ENCODE measurements around the gene GUCY1B1.

The GUCY1B1 gene

GRCh38 chr4:155780775-155781174, 22.0 kb downstream of the GUCY1B1 start:
- Histone ChIP-seq H4K8ac (ENCODE audit: low read depth, low read length) (no peak overlapping the region), H2BK15ac (ENCODE audit: low read length) (no peak overlapping the region), H3K27ac (replicated peaks; ENCODE audit: low read length) (no peak overlapping the region), H3K4me1 (ENCODE audit: control insufficient read depth in 2 of 2, insufficient read depth in 1 of 2, low read depth in 1 of 2, low read length in 2 of 2) (no peaks in the 10 kb centered on the region), H2BK12ac (ENCODE audit: low read length) (no peak overlapping the region), H2AK5ac (ENCODE audit: low read depth, low read length) (no peak overlapping the region), H4K91ac (ENCODE audit: low read depth, low read length, poor library complexity) (no peak overlapping the region), H3K4ac (ENCODE audit: low read length) (no peak overlapping the region), H3K18ac (ENCODE audit: low read length) (no peak overlapping the region), H3K36me3 (replicated peaks in 1 of 2; ENCODE audit: control insufficient read depth in 2 of 2, insufficient read depth in 2 of 2, low read length in 2 of 2) (peaks cover 0 to 3% of the 10 kb centered on the region in 2 donors), H2BK120ac (ENCODE audit: low read depth, low read length) (no peak overlapping the region), H3K4me3 (ENCODE audit: low read length in 2 of 2) (no peak overlapping the region), H3K27me3 (ENCODE audit: control insufficient read depth in 3 of 3, insufficient read depth in 3 of 3, low read depth in 1 of 3, low read length in 3 of 3) (no peaks in the 10 kb centered on the region), H3K4me2 (ENCODE audit: insufficient read depth, low read length, poor library complexity, severe bottlenecking) (no peak overlapping the region), H3K9ac (ENCODE audit: low read depth, low read length, poor library complexity) (no peak overlapping the region), H3K14ac (ENCODE audit: low read length) (no peak overlapping the region), H3K23ac (ENCODE audit: low read depth, low read length, poor library complexity) (no peak overlapping the region), H2AFZ (ENCODE audit: low read length) (no peak overlapping the region), H2BK5ac (ENCODE audit: low read length) (no peak overlapping the region), H3K79me1 (ENCODE audit: low read depth, low read length) (no peaks in the 10 kb centered on the region), H3K9me3 (replicated peaks in 1 of 2; ENCODE audit: control insufficient read depth in 2 of 2, insufficient read depth in 1 of 2, low read depth in 1 of 2, low read length in 2 of 2) (no peaks in the 10 kb centered on the region)
- WGBS, 2 donors (ENCODE audit: extremely low coverage in 2 of 2, insufficient read length in 2 of 2, insufficient replicate concordance in 1 of 2) = no CpG with 5 or more reads among the region's 1 CpG
- DNase-seq (ENCODE audit: low spot score) = no peak

GRCh38 chr4:155781249-155781831, 22.5 kb downstream of the GUCY1B1 start:
- no peak for DNase-seq (ENCODE audit: low spot score)
- Histone ChIP-seq H2BK12ac (ENCODE audit: low read length) (no peak overlapping the region), H2AK5ac (ENCODE audit: low read depth, low read length) (no peak overlapping the region), H3K23ac (ENCODE audit: low read depth, low read length, poor library complexity) (no peak overlapping the region), H2BK5ac (ENCODE audit: low read length) (no peak overlapping the region), H3K4me1 (ENCODE audit: control insufficient read depth in 2 of 2, insufficient read depth in 1 of 2, low read depth in 1 of 2, low read length in 2 of 2) (no peaks in the 10 kb centered on the region), H2AFZ (ENCODE audit: low read length) (no peak overlapping the region), H3K4ac (ENCODE audit: low read length) (no peak overlapping the region), H3K18ac (ENCODE audit: low read length) (no peak overlapping the region), H3K4me3 (ENCODE audit: low read length in 2 of 2) (no peak overlapping the region), H3K9ac (ENCODE audit: low read depth, low read length, poor library complexity) (no peak overlapping the region), H3K36me3 (replicated peaks in 1 of 2; ENCODE audit: control insufficient read depth in 2 of 2, insufficient read depth in 2 of 2, low read length in 2 of 2) (peaks cover 0 to 3% of the 10 kb centered on the region in 2 donors), H2BK120ac (ENCODE audit: low read depth, low read length) (no peak overlapping the region), H3K27me3 (ENCODE audit: control insufficient read depth in 3 of 3, insufficient read depth in 3 of 3, low read depth in 1 of 3, low read length in 3 of 3) (no peaks in the 10 kb centered on the region), H3K4me2 (ENCODE audit: insufficient read depth, low read length, poor library complexity, severe bottlenecking) (no peak overlapping the region), H3K79me1 (ENCODE audit: low read depth, low read length) (no peaks in the 10 kb centered on the region), H4K8ac (ENCODE audit: low read depth, low read length) (no peak overlapping the region), H3K27ac (replicated peaks; ENCODE audit: low read length) (no peak overlapping the region), H3K9me3 (replicated peaks in 1 of 2; ENCODE audit: control insufficient read depth in 2 of 2, insufficient read depth in 1 of 2, low read depth in 1 of 2, low read length in 2 of 2) (no peaks in the 10 kb centered on the region), H2BK15ac (ENCODE audit: low read length) (no peak overlapping the region), H4K91ac (ENCODE audit: low read depth, low read length, poor library complexity) (no peak overlapping the region), H3K14ac (ENCODE audit: low read length) (no peak overlapping the region)
- no CpG with 5 or more reads among the region's 4 CpGs for WGBS, 2 donors (ENCODE audit: extremely low coverage in 2 of 2, insufficient read length in 2 of 2, insufficient replicate concordance in 1 of 2)

- H3K79me1 ChIP-seq (ENCODE audit: low read depth, low read length) = no peaks in the 10 kb centered on the region
- no peak overlapping the region for H3K23ac ChIP-seq (ENCODE audit: low read depth, low read length, poor library complexity)
- no peak overlapping the region for H3K4me2 ChIP-seq (ENCODE audit: insufficient read depth, low read length, poor library complexity, severe bottlenecking)
- H2AK5ac ChIP-seq (ENCODE audit: low read depth, low read length) = no peak overlapping the region
- no peak overlapping the region for H4K91ac ChIP-seq (ENCODE audit: low read depth, low read length, poor library complexity)
- H3K36me3 ChIP-seq (replicated peaks in 1 of 2; ENCODE audit: control insufficient read depth in 2 of 2, insufficient read depth in 2 of 2, low read length in 2 of 2) = peaks cover 0 to 3% of the 10 kb centered on the region in 2 donors
- H3K9me3 ChIP-seq (replicated peaks in 1 of 2; ENCODE audit: control insufficient read depth in 2 of 2, insufficient read depth in 1 of 2, low read depth in 1 of 2, low read length in 2 of 2) = no peaks in the 10 kb centered on the region
- H2BK120ac ChIP-seq (ENCODE audit: low read depth, low read length) = no peak overlapping the region
- no peak overlapping the region for H3K14ac ChIP-seq (ENCODE audit: low read length)
- H2BK5ac ChIP-seq (ENCODE audit: low read length) = no peak overlapping the region
- H3K27ac ChIP-seq (replicated peaks; ENCODE audit: low read length) = no peak overlapping the region
- no peak overlapping the region for H2BK15ac ChIP-seq (ENCODE audit: low read length)
- DNase-seq (ENCODE audit: low spot score) = no peak
- no peaks in the 10 kb centered on the region for H3K27me3 ChIP-seq (ENCODE audit: control insufficient read depth in 3 of 3, insufficient read depth in 3 of 3, low read depth in 1 of 3, low read length in 3 of 3)
- no peak overlapping the region for H4K8ac ChIP-seq (ENCODE audit: low read depth, low read length)
- H2BK12ac ChIP-seq (ENCODE audit: low read length) = no peak overlapping the region
- no peak overlapping the region for H3K4ac ChIP-seq (ENCODE audit: low read length)
- no peak overlapping the region for H3K18ac ChIP-seq (ENCODE audit: low read length)
- H2AFZ ChIP-seq (ENCODE audit: low read length) = no peak overlapping the region
- no CpG with 5 or more reads among the region's 1 CpG for WGBS, 2 donors (ENCODE audit: extremely low coverage in 2 of 2, insufficient read length in 2 of 2, insufficient replicate concordance in 1 of 2)
- no peaks in the 10 kb centered on the region for H3K4me1 ChIP-seq (ENCODE audit: control insufficient read depth in 2 of 2, insufficient read depth in 1 of 2, low read depth in 1 of 2, low read length in 2 of 2)
- H3K4me3 ChIP-seq (ENCODE audit: low read length in 2 of 2) = no peak overlapping the region
- H3K9ac ChIP-seq (ENCODE audit: low read depth, low read length, poor library complexity) = no peak overlapping the region
Measured at GRCh38 chr4:155784637-155785036, 25.8 kb downstream of the GUCY1B1 start.

- peaks cover 0 to 5% of the 10 kb centered on the region in 2 donors for H3K36me3 ChIP-seq (replicated peaks in 1 of 2; ENCODE audit: control insufficient read depth in 2 of 2, insufficient read depth in 2 of 2, low read length in 2 of 2)
- H3K23ac ChIP-seq (ENCODE audit: low read depth, low read length, poor library complexity) = no peak overlapping the region
- no peak overlapping the region for H2BK15ac ChIP-seq (ENCODE audit: low read length)
- H2AFZ ChIP-seq (ENCODE audit: low read length) = no peak overlapping the region
- H3K4ac ChIP-seq (ENCODE audit: low read length) = no peak overlapping the region
- no peak for DNase-seq (ENCODE audit: low spot score)
- no peaks in the 10 kb centered on the region for H3K9me3 ChIP-seq (replicated peaks in 1 of 2; ENCODE audit: control insufficient read depth in 2 of 2, insufficient read depth in 1 of 2, low read depth in 1 of 2, low read length in 2 of 2)
- H2BK12ac ChIP-seq (ENCODE audit: low read length) = no peak overlapping the region
- no peak overlapping the region for H3K27ac ChIP-seq (replicated peaks; ENCODE audit: low read length)
- H2BK120ac ChIP-seq (ENCODE audit: low read depth, low read length) = no peak overlapping the region
- no peak overlapping the region for H4K91ac ChIP-seq (ENCODE audit: low read depth, low read length, poor library complexity)
- WGBS, 2 donors (ENCODE audit: extremely low coverage in 2 of 2, insufficient read length in 2 of 2, insufficient replicate concordance in 1 of 2) = no CpG with 5 or more reads among the region's 1 CpG
- no peak overlapping the region for H2BK5ac ChIP-seq (ENCODE audit: low read length)
- H2AK5ac ChIP-seq (ENCODE audit: low read depth, low read length) = no peak overlapping the region
- no peak overlapping the region for H3K14ac ChIP-seq (ENCODE audit: low read length)
- H3K9ac ChIP-seq (ENCODE audit: low read depth, low read length, poor library complexity) = no peak overlapping the region
- no peak overlapping the region for H3K4me3 ChIP-seq (ENCODE audit: low read length in 2 of 2)
- no peak overlapping the region for H3K18ac ChIP-seq (ENCODE audit: low read length)
- H4K8ac ChIP-seq (ENCODE audit: low read depth, low read length) = no peak overlapping the region
- no peaks in the 10 kb centered on the region for H3K4me1 ChIP-seq (ENCODE audit: control insufficient read depth in 2 of 2, insufficient read depth in 1 of 2, low read depth in 1 of 2, low read length in 2 of 2)
- H3K79me1 ChIP-seq (ENCODE audit: low read depth, low read length) = no peaks in the 10 kb centered on the region
- H3K4me2 ChIP-seq (ENCODE audit: insufficient read depth, low read length, poor library complexity, severe bottlenecking) = no peak overlapping the region
- no peaks in the 10 kb centered on the region for H3K27me3 ChIP-seq (ENCODE audit: control insufficient read depth in 3 of 3, insufficient read depth in 3 of 3, low read depth in 1 of 3, low read length in 3 of 3)
Measured at GRCh38 chr4:155785828-155786227, 27.0 kb downstream of the GUCY1B1 start.
